ENCODE measurements around the gene THBS2.
"Not testable (repeated sequence)": the region's sequence is repeated elsewhere in the genome, so short reads cannot be mapped to it uniquely, and the experiment has no call there.

THBS2 gene

DNA sequence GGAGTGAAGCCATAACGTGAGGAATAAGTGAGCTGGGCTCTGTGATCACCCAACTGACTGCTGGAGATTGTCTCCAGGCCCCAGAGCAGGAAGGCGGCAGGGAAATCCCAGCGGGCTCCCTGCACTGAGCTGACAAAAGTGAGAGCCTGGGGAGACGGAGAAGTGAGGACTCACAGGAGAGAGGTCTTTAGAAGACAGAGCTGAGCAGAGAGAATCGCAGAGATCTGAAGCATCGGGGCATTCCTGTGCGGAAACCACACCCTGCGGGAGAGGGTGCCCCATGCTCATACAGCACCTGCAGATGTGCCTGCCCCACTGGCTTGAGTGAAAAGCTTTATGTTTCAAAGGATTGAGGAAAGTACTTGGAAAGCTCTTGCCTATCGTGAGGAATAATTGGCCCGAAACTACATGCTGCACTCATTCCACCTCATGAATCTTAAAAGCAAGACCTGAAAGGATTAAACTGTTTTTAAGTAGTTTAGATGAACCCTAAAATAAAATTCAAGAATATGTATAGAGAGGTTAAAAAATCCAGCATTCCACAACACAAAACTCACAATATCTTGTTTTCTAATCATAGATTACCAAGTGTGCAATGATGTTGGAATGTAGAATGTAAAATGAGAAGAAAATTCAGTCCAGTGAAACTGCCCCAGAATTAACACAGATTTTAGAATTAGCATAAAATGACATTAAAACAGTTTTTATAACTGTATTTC is 17.7 kb upstream of the THBS2 start:
- DNase-seq: no peak

DNA sequence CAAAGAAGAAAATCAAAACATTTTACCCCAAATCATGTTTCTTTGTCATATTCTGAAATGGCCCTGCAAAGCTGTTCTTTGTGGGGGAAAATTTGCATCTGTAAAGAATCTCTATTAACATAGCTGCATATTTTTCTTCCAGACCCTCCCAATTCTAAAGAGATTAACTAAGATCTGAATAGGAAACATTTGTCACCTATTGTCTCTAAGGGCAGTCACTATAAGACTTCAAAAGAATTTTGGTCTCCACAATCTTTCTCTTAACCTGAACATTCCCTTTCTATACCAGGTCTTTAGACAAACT is 16.4 kb upstream of the THBS2 start:
- not testable (repeated sequence) for DNase-seq

- DNase-seq: no peak
Observed at GRCh38 chr6:169269180-169270076, 15.8 kb upstream of the THBS2 start.

GRCh38 chr6:169268276-169268675 is 14.6 kb upstream of the THBS2 start:
- DNase-seq: no peak

- peak; percentile 48 for DNase-seq
Observed at GRCh38 chr6:169266746-169267591, 13.3 kb upstream of the THBS2 start.

GRCh38 chr6:169266261-169266660 is 12.6 kb upstream of the THBS2 start:
- DNase-seq: no peak

- no peak for DNase-seq
Observed at GRCh38 chr6:169265486-169266131, 12.0 kb upstream of the THBS2 start.

- peak; percentile 73 for DNase-seq
Observed at GRCh38 chr6:169263836-169264608, 10.4 kb upstream of the THBS2 start.

DNA sequence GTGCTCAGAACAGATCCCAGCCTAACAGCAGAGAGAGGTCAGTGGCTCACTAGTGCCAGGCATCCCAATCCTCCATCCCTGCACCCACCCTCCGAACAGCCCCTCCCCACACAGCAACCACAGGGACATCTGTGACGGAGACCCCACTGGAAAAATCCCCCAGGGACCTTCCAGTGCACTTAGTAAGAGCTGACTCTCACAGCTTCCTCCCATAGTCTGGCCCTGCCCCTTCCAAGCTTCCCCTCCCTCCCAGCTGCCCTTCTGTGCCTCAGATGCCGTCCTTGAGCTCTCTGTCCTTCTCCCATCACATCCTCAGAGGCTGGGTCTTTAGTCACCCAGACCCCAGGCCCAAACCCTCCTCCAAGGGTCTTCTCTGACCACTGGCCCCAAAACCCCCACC is 9.7 kb upstream of the THBS2 start:
- DNase-seq: no peak

GRCh38 chr6:169262602-169263001 is 9.0 kb upstream of the THBS2 start:
- DNase-seq: not testable (repeated sequence)

DNA sequence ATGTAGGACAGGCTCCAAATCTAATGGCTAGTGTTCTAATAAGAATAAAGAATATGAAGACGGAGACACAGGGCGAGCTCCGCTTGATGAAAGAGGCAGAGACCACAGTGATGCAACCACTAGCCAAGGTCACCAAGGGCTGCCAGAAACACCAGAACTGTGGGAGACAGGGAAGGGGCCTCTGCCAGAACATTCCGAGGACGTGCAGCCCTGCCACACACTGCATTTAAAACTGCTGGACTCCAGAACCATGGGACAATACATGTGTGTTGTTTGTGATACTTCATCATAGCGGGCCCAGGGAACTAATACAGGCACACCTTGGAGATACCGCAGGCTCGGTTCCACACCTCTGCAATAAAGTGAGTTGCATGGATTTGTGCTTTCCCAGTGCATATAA is 2.9 kb upstream of the THBS2 start:
- DNase-seq: no peak

- no peak for DNase-seq
Observed at GRCh38 chr6:169256061-169256460, 2.4 kb upstream of the THBS2 start.

GRCh38 chr6:169255643-169256042 is 2.0 kb upstream of the THBS2 start:
- DNase-seq: no peak

DNA sequence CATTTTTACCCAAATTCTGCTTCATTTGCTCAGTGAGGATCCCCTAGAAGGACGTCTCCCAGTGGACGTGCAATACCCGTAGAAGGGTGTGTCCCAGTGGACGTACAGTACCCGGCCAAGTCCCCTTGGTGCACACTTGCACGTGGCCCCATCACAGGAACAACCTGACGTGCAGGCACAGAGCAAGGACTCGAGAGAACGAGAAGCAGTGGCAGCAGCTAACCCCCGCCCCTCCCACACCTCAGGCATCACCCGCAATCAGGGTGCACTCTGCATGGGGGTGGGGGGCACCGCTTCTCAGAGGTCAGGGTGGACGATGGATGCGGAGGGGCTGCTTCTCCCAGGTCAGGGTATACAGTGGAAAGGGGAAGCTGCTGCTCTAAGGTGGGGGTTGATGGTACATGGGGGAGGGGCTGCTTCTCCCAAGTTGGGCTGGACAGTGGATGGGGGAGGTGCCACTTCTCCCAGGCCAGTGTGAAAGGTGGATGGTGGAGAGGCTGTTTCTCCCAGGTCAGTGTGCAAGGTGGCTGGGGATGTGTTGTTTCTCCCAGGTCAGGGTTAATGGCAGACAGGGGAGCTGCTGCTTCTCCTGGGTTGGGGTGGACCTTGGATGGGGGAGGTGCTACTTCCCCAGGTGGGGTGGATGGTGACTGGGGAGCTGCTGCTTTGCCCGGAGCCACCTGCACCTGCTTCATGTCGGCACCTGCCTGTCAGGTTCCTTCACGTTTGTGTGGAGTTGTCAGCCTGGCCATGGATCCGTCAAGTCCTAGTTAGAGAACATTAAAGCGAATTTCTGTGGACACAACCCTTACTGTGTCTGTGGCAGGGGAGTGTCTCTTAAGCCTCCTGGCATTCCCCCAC is 1.0 kb upstream of the THBS2 start:
- DNase-seq: no peak

DNA sequence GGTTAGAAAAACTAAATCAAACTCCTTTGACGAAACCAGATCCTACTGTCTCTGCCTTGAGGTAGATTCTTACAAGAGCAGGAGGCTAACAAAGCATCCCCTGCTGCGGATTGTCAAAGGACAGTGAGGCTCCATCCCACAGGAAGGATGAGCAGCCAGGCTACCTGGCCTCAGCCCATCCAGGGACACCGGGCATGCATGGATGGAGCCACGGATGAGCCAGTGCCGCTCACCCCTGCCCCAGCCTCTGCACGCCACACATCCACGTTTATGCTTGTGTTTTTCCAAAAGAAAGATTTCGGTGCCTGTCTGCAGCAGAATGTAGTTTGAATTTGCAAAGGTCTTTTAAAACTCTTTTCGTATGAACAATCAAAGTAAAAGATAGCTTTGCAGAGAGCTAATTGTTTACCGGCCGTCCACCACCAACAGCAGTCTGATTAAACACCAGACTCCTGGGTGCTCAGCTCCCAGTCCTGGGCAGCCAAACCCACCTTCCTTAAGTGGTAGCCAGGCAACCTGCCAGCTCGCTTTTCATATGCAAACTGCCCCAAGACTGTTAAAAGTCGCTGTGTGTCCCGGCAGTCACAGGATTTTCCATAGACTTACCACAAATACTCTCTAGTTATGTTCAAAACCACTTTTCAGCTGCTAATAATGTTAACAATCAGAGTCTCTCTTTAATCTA is 999 bp downstream of the THBS2 start:
- DNase-seq: peak; percentile 43

DNA sequence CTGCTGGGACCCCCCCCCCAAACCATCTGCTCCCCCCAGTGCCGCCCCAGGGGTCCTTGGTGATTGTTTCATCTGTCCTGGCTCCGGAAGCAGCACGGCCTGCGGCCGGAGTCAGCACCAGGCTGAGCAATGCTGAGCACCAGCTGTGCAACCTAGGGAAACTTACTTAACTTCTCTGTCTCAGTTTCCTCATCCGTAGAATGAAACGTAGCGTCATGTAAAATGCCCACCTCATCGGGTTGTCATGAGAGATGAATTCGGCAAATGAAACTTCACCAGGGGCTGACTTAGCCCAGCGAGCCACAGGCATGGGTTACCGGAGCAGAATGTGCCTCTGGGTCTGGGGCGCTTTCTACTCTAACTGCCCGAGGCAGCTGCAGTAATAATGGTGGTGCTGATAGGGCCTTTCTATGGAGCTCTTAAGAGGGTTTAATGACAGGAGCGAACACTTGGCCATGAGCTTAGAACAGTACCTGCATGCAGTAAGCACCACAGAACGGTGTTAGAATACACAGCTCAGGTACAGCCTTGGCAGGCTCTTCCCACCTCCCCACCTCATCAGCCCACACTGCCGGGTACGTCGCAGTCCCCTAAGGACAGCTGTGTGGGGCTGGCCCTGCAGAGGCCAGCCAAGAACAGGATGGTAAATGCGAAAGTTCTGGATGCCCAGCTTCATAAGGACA is 1.7 kb downstream of the THBS2 start:
- DNase-seq: no peak

GRCh38 chr6:169251371-169251802 is 2.3 kb downstream of the THBS2 start:
- peak; percentile 16 for DNase-seq

DNA sequence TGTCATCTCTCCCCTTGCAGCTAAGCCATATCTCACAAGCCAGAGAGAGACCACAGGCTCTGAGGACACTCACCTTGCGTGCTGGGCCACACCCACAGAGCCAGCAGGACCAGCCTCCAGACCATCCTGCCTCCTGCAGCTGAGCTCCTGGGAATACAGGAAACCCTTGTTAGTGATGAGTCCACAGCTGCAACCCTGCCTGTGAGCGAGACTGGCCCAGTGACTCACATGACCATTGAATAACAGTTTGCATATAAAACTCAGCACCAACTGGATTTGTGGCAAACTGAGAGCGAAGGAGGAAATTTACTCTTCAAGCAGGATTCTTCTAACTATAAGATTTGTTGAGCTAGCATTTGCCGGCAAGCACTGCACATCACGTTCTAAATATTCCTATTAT is 3.0 kb downstream of the THBS2 start:
- DNase-seq: peak; percentile 89

DNA sequence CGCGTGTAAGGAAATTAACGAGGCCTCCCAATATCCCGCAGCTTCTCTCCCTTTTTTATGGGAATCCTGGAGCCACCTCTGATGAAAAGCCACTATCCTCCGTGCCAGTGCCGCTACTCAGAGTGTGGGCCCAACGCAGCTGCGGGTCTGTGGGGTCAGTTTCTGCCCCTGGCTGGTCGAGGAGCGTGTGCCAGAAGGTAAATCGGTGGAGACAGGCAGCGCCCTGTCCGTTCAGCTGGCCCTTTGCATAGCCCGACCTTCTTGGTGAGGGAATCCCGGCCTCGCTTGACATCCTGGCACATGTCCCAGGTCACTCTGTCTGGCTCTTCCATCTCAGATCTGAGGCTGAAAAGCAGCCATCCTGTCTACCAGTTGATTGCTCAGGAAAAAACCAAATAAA is 4.6 kb downstream of the THBS2 start:
- no peak for DNase-seq

DNA sequence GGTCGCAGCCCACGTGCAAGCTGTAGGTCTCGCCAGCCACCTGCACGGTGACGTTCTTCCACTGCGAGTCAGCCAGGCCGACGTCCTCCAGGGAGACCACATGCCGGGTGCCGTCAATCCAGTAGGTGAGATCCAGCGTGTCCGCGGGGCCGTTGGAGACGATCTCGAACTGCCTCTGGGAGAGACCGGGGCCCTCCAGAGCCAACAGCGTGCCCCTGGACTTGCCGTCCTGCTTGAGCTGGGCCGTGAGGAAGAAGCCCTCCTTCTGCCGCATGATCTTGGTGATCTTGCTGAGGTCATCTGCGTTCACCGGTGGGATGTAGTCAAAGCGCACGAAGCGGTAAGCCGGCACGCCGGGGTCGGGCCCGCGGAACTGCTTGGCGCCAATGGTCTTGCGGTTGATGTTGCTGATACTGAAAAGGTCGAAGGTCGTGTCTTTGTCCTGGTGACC is 5.1 kb downstream of the THBS2 start:
- no peak for DNase-seq
